Hepatocyte (in vitro differentiated cells): ENCODE results near the gene KCNQ4. TPM values are rescaled to one million over a fixed set of nuclear protein-coding genes. Genes with fewer than 3 reads are reported as not detected.

ENCODE experiments used
- DNase-seq: peaks from one replicate; pipeline ENCODE4 v3.0.0-alpha.2; 2016; ENCODE audit warnings: low spot score
- H2AFZ ChIP-seq: fragments of 200-600 bp; sonication (generic); 2 replicates; pipeline ENCODE4 v1.6.0; 2016; ENCODE audit warnings: antibody characterized with exemption, mild to moderate bottlenecking
- H3K27ac ChIP-seq: fragments of 200-600 bp; sonication (generic); 2 replicates; pipeline ENCODE4 v1.5.1; 2016; ENCODE audit warnings: mild to moderate bottlenecking
- H3K27me3 ChIP-seq: fragments of 200-600 bp; sonication (generic); 2 replicates; pipeline ENCODE4 v1.6.1; 2016
- H3K36me3 ChIP-seq: fragments of 200-600 bp; sonication (generic); replicated peaks from 2 replicates; pipeline ENCODE4 v1.5.1; 2016; ENCODE audit warnings: low read depth; ENCODE audit not compliant: insufficient read depth
- H3K4me1 ChIP-seq: fragments of 200-600 bp; sonication (generic); 2 replicates; pipeline ENCODE4 v1.5.1; 2016; ENCODE audit warnings: mild to moderate bottlenecking, moderate library complexity; ENCODE audit not compliant: insufficient read depth
- H3K4me2 ChIP-seq: fragments of 200-600 bp; sonication (generic); 2 replicates; pipeline ENCODE4 v1.6.0; 2016
- H3K4me3 ChIP-seq: fragments of 200-600 bp; sonication (generic); 2 replicates; pipeline ENCODE4 v1.5.1; 2016; ENCODE audit warnings: mild to moderate bottlenecking
- H3K79me2 ChIP-seq: fragments of 200-600 bp; sonication (generic); 2 replicates; pipeline ENCODE4 v1.6.0; 2017; ENCODE audit warnings: mild to moderate bottlenecking
- H3K9me2 ChIP-seq: fragments of 200-600 bp; sonication (generic); replicated peaks from 2 replicates; pipeline ENCODE4 v1.6.0; 2017; ENCODE audit warnings: mild to moderate bottlenecking; ENCODE audit not compliant: insufficient read depth
- H3K9me3 ChIP-seq: fragments of 200-600 bp; sonication (generic); 2 replicates; pipeline ENCODE4 v1.5.1; 2016; ENCODE audit warnings: low read depth, mild to moderate bottlenecking
- H4K20me1 ChIP-seq: fragments of 200-600 bp; sonication (generic); 2 replicates; pipeline ENCODE4 v1.6.0; 2016; ENCODE audit warnings: mild to moderate bottlenecking; ENCODE audit not compliant: insufficient read depth, poor library complexity, severe bottlenecking
- EZH2 ChIP-seq: fragments of 200-600 bp; sonication (generic); IDR thresholded peaks from 2 replicates; pipeline ENCODE4 v1.6.1; 2016; ENCODE audit warnings: antibody characterized with exemption, mild to moderate bottlenecking, borderline replicate concordance
- EZH2phosphoT487 ChIP-seq: fragments of 200-600 bp; sonication (generic); IDR thresholded peaks from one replicate; pipeline ENCODE4 v1.6.1; 2018; ENCODE audit warnings: antibody characterized with exemption, mild to moderate bottlenecking, low read depth, moderate library complexity; ENCODE audit not compliant: unreplicated experiment, severe bottlenecking
- WGBS: methylation state at CpG from one replicate; pipeline ENCODE4 v1.1.6; 2016; ENCODE audit warnings: low lambda C conversion rate; ENCODE audit errors: missing lambda C conversion rate; 5-methylcytosine and 5-hydroxymethylcytosine counted together
- polyA plus RNA-seq: library from polyadenylated mRNA; unstranded; fragments of >200 nt; fragmentation: Nextera tagmentation; extraction: Ambion mirVana; gene quantifications from 2 replicates; pipeline ENCODE4 v1.2.1, GENCODE V29; 2016
- total RNA-seq: library from RNA; depleted of rRNA; stranded (reverse); fragments of >200 nt; gene quantifications from 2 replicates; pipeline ENCODE4 v1.2.3, GENCODE V29; 2014
- TF ChIP-seq, protein P1 (sequence below): fragments of 200-600 bp; sonication (generic); IDR thresholded peaks from 2 replicates; pipeline ENCODE4 v1.5.1; 2016; ENCODE audit warnings: antibody characterized with exemption, mild to moderate bottlenecking; ENCODE audit not compliant: poor library complexity

KCNQ4 gene
- total and polyA plus RNA-seq, 2 experiments from 2014 or later, result not detected

DNA sequence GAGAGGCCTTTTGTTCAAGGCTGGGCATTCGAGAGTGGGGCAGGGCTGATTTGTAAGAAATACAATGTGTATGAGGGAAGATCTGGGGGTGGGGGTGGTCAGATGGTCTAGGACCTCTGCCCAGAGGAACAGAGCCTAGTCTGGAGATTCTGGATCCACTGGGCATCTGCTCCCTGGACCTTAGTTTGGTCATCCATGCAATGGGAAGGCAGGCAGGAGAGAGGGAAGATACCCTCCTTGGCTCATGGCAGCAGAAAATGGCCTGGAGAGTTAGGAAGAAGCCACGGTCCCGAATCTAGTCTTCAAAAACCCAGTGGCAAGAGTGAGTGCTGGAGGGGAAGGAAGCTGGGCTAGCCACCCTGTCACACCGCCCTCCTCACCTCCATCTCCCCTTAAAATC, 39.8 kb downstream of the KCNQ4 start:
- Histone ChIP-seq H3K36me3 (no peaks in the 10 kb centered on the region), H4K20me1 (no peaks in the 10 kb centered on the region), H3K79me2 (no peaks in the 10 kb centered on the region), H3K9me2 (no peaks in the 10 kb centered on the region), H2AFZ (no peak overlapping the region), H3K27me3 (peaks cover 2% of the 10 kb centered on the region), H3K9me3 (no peaks in the 10 kb centered on the region), H3K27ac (no peak overlapping the region), H3K4me3 (no peak overlapping the region), H3K4me2 (no peak overlapping the region), H3K4me1 (peaks cover 10% of the 10 kb centered on the region)
- TF ChIP-seq, protein P1, sequence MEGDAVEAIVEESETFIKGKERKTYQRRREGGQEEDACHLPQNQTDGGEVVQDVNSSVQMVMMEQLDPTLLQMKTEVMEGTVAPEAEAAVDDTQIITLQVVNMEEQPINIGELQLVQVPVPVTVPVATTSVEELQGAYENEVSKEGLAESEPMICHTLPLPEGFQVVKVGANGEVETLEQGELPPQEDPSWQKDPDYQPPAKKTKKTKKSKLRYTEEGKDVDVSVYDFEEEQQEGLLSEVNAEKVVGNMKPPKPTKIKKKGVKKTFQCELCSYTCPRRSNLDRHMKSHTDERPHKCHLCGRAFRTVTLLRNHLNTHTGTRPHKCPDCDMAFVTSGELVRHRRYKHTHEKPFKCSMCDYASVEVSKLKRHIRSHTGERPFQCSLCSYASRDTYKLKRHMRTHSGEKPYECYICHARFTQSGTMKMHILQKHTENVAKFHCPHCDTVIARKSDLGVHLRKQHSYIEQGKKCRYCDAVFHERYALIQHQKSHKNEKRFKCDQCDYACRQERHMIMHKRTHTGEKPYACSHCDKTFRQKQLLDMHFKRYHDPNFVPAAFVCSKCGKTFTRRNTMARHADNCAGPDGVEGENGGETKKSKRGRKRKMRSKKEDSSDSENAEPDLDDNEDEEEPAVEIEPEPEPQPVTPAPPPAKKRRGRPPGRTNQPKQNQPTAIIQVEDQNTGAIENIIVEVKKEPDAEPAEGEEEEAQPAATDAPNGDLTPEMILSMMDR, result no peak
- 90% methylated on average over 4 of the region's 4 CpGs for WGBS
- DNase-seq, result no peak

DNA sequence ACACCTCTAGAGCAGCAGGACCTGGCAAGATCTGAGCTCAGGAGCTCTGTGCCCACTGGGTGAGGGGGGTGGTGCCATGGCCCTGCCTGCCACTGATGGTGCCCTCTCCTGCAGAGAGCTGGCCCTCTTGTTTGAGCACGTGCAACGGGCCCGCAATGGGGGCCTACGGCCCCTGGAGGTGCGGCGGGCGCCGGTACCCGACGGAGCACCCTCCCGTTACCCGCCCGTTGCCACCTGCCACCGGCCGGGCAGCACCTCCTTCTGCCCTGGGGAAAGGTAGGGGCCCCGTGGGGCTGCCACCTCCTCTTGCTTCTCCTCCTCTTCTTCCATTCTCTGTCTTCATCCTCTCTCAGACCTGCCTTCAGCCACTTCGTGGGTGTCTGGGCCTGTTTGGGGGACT, 40.4 kb downstream of the KCNQ4 start:
- TF ChIP-seq, protein P1, result no peak
- Histone ChIP-seq H2AFZ (no peak overlapping the region), H4K20me1 (no peaks in the 10 kb centered on the region), H3K79me2 (no peaks in the 10 kb centered on the region), H3K27me3 (no peaks in the 10 kb centered on the region), H3K36me3 (no peaks in the 10 kb centered on the region), H3K4me2 (no peak overlapping the region), H3K4me3 (no peak overlapping the region), H3K4me1 (peaks cover 10% of the 10 kb centered on the region), H3K27ac (no peak overlapping the region), H3K9me2 (no peaks in the 10 kb centered on the region), H3K9me3 (no peaks in the 10 kb centered on the region)
- DNase-seq, result no peak
- WGBS, result 97% methylated on average over 16 of the region's 17 CpGs

DNA sequence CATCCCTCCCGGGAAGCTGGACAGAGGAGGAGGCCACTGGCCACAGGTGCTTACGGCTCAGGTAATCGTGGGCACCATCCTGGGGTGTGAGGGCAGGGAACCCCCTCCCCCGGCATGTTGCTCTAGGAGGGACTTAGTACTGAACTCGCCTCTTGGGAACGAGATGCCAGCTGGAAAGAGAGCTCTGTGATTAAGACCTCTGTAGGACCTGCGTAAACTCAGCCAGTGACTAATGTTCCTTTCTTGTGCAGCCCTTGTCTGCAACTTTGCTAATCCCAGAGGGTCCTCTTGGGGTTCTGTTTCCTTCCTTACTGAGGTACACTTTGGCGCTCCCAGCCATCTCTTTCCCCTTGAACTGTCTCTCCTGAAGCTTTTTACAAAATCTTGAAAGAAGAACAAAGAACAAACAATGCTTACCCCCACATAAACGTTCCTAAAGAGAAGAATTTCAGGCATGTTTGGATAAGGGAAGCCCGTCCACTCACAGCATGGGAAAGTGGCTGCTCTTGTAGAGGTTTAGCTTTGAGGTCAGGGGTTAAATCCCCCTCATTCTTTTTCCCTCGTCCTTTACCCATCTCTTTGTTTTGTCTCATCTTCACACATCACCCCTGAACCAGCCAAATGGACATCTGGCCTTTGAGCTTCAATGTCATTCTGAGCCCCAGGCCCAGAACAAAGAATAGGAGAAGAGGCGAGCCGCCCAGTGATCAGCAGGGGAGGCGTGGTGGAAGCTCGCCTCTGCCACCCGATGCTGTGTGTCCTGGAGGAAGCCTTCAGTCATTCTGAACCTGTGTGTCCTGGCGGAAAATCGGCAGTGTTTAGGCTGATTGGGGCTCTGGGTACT, 41.2 kb downstream of the KCNQ4 start:
- Histone ChIP-seq H3K27me3 (no peaks in the 10 kb centered on the region), H3K4me3 (no peak overlapping the region), H3K27ac (no peak overlapping the region), H3K4me1 (peaks cover 10% of the 10 kb centered on the region), H3K9me2 (no peaks in the 10 kb centered on the region), H2AFZ (no peak overlapping the region), H3K4me2 (no peak overlapping the region), H3K36me3 (no peaks in the 10 kb centered on the region), H3K9me3 (no peaks in the 10 kb centered on the region), H4K20me1 (no peaks in the 10 kb centered on the region), H3K79me2 (no peaks in the 10 kb centered on the region)
- DNase-seq, result peak; percentile 31
- TF ChIP-seq, protein P1, result no peak
- TF ChIP-seq EZH2, result no peak
- TF ChIP-seq EZH2phosphoT487, result no peak
- 57% methylated on average over 18 of the region's 18 CpGs for WGBS
